Hepatocyte (in vitro differentiated cells): ENCODE results near the gene TBCK.

ENCODE experiments used
- EZH2 ChIP-seq: fragments of 200-600 bp; sonication (generic); IDR thresholded peaks from 2 replicates; pipeline ENCODE4 v1.6.1; 2016; ENCODE audit warnings: antibody characterized with exemption, mild to moderate bottlenecking, borderline replicate concordance
- TF ChIP-seq, protein P1 (sequence below): fragments of 200-600 bp; sonication (generic); IDR thresholded peaks from 2 replicates; pipeline ENCODE4 v1.5.1; 2016; ENCODE audit warnings: antibody characterized with exemption, mild to moderate bottlenecking; ENCODE audit not compliant: poor library complexity

GRCh38 chr4:106051514-106051913 is 264.5 kb downstream of the TBCK start:
- TF ChIP-seq, protein P1, sequence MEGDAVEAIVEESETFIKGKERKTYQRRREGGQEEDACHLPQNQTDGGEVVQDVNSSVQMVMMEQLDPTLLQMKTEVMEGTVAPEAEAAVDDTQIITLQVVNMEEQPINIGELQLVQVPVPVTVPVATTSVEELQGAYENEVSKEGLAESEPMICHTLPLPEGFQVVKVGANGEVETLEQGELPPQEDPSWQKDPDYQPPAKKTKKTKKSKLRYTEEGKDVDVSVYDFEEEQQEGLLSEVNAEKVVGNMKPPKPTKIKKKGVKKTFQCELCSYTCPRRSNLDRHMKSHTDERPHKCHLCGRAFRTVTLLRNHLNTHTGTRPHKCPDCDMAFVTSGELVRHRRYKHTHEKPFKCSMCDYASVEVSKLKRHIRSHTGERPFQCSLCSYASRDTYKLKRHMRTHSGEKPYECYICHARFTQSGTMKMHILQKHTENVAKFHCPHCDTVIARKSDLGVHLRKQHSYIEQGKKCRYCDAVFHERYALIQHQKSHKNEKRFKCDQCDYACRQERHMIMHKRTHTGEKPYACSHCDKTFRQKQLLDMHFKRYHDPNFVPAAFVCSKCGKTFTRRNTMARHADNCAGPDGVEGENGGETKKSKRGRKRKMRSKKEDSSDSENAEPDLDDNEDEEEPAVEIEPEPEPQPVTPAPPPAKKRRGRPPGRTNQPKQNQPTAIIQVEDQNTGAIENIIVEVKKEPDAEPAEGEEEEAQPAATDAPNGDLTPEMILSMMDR, result no peak
- TF ChIP-seq EZH2, result no peak
